Retinal pigment epithelial cell (primary cell): ENCODE measurements around the gene ACACB.

Experiments
- DNase-seq: peaks from one replicate; pipeline ENCODE4 v3.0.0-alpha.2; 2010; ENCODE audit warnings: low read depth
- H3K4me3 ChIP-seq: 2 replicates; pipeline ENCODE4 v1.5.1; 2011; ENCODE audit warnings: mild to moderate bottlenecking, low read length, control low read depth, moderate library complexity
- CTCF ChIP-seq: conservative IDR thresholded peaks from 2 replicates; pipeline ENCODE4 v1.5.1; 2011; ENCODE audit warnings: low read depth, low read length, control low read depth, inconsistent platforms

The ACACB gene

DNA sequence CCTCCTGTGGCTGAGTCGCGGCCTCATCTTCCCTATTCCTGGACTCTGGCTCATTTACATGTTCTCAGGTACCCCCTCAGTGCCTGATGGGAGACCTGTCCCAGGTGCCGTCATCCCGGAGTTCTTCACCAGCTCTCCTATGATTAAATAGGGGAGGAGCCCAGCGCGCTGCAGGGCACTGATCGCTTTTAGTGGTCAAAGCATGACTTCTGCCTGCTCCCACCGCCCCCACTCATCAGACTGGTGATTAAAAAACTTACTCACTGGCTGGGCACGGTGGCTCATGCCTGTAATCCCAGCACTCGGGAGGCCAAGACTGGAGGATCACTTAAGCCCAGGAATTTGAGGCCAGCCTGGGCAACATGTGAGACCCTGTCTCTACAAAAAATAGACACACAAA lies 106.8 kb downstream of the ACACB start:
- DNase-seq = no peak
- no peak for TF ChIP-seq CTCF
- H3K4me3 ChIP-seq = no peak overlapping the region

DNA sequence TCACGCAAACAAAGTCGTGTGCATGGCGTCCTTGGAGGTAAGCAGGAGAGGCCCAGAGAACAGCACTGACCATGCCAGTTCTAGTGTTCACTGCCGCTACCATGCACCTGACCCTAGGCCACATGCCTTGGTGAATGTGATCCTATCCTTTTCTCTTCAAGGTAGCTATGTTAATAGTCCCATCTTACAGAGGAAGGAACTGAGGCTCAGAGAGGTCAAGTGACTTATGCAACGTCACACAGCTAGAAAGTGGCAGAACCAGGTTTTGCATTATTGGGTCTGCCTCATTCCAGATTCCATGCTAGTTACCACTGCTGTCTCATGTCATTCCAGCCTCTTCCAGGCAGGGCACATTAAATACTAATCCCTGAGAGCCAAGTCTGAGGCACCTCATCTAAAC lies 107.5 kb downstream of the ACACB start:
- DNase-seq = no peak
- no peak overlapping the region for H3K4me3 ChIP-seq
- TF ChIP-seq CTCF = no peak

- no peak overlapping the region for H3K4me3 ChIP-seq
- no peak for DNase-seq
- no peak for TF ChIP-seq CTCF
These were observed 112.3 kb downstream of the ACACB start for GRCh38 chr12:109228664-109229063.

GRCh38 chr12:109230193-109230592 lies 113.8 kb downstream of the ACACB start:
- no peak for DNase-seq
- no peak overlapping the region for H3K4me3 ChIP-seq
- no peak for TF ChIP-seq CTCF

DNA sequence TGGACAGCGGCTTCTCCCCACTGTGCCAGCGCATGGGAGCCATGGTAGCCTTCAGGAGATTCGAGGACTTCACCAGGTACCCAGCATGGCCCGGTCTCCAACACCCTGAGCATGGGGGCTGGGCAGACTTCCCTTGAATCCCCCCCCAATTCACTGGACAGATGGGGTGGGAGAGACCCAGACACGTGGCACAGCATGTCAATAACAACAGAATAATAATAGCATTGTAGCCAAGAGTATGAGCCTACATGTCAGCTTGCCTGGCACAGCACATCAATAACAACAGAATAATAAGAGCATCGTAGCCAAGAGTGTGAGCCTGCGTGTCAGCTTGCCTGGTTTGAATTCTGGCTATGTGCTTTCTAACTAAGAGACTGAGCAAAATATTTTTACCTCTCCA lies 116.3 kb downstream of the ACACB start:
- TF ChIP-seq CTCF = no peak
- no peak overlapping the region for H3K4me3 ChIP-seq
- DNase-seq = no peak

- no peak for DNase-seq
- TF ChIP-seq CTCF = no peak
- no peak overlapping the region for H3K4me3 ChIP-seq
These were observed 117.6 kb downstream of the ACACB start for GRCh38 chr12:109234012-109234411.

GRCh38 chr12:109236257-109236656 lies 119.9 kb downstream of the ACACB start:
- no peak for DNase-seq
- no peak for TF ChIP-seq CTCF
- H3K4me3 ChIP-seq = no peak overlapping the region
